SIG-M5 treated with dmso at 0.1 percent for 504 hours (cell line): ENCODE results near the gene TCAIM.
"Not testable (repeated sequence)": the region's sequence is repeated elsewhere in the genome, so short reads cannot be mapped to it uniquely, and the experiment has no call there.

Experiments
- DNase-seq: peaks from one replicate; lab custom pipeline; 2025; ENCODE audit not compliant: unreplicated experiment; lab: John Stamatoyannopoulos, UW

The TCAIM gene

DNA sequence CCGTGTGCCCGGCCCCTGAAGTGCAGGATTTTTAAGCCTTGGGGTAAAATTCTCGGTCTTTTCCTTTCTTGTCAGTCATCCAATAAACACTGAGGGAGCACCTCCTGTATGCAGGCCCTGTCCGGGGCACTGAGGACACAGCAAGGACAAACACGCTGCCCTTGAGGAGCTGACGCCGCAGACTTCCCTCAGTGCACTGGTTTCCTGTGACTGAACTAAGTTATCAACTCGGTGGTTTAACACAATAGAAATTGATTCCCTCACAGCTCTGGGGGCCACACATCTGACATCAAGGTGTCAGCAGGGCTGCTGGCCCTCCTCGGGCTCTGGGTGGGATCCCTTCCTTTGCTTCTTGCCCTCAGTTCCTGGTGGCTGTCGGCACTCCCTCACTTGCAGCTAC is 73.8 kb downstream of the TCAIM start:
- no peak for DNase-seq

DNA sequence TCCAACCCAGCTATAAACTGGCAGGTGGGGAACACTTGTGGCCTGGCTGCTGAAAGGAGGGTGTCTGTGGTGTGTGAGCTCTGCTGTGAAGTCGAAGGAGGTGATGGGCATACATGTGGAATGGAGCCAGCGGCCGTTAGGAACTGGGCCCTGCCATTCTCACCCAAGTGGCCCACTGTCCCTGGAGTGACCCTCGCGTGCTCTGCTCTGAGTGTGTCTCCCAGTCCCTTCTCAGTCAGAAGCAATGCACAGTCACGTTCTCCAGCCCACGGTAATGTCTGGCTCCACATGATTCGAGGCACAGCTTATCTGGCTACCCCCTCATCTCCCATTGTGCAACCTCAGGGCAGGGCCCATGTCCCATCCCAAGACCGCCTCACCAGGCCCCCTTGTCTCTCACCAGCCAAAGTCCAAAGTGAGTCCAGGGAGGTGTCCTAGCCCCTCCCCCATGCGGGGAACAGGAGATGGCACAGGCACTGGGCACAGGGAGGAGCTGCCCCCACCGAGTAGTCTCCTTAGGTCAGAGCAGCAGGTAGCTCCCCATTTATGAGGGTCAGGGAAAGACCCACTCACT is 76.0 kb downstream of the TCAIM start:
- no peak for DNase-seq

DNA sequence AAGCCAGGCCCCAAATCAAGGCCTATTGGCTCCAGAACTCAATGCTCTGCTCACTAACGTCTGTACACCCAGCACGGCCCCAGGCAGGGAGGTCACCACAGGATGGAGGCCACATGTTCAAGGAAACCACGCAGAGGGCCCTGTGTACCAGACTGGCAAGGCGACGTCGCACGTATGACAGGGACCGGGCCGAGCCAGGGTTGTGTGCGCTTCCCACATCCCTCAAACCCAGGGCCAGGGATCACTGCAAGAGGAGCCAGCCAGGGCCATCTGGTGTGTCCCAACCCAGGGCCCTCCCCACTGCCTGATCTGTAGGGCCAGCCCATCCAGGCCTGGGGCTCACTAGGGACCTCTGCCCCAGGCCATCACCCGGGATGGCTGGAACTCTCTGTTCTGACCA is 76.9 kb downstream of the TCAIM start:
- DNase-seq, result no peak

DNA sequence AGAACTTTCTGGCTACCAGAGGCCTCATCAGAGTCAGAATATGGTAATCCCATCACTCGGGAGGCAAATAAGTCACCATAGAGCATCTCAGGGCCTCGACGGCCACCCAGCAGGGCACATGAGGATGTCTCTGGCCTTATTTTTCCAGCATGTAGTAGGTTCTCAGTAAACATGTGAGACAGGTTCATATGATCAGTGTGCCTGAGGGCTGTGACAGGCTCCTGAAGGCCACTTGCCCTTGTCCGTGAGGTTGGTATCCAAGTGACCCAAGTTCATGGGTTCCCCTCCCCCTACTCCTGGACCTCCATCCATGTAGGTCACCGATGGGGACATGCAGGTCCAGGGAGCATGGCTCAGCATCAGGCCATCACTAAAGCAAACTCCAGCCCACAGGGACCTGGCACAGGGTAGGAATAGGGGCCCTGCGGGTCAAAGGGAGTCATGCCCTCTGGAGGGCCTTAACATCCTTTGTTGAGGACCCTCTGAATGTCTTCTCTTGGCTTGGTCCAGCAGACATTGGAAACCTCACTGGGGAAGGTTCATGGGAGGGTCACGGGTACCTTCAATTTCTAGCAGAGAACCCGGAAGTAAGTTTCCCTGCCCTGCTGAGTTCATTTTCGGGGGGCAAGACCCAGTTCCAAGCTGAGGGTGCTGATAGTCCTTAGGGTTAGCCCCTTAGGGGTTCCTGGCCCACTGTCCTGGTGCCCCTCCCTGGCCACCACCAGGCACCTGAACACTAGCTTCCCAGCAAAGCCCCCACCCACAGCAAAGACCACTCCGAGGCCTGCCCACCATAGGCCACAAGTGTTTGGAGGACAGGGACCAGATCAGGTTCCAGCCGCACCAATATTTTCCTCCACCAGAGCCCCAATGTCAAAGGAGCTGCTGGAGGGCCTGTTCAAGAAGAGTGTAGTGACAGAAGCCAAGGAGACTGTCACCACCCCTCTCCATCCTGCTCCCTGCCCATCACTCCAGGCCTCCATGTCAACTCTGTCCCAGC is 77.8 kb downstream of the TCAIM start:
- no peak for DNase-seq

DNA sequence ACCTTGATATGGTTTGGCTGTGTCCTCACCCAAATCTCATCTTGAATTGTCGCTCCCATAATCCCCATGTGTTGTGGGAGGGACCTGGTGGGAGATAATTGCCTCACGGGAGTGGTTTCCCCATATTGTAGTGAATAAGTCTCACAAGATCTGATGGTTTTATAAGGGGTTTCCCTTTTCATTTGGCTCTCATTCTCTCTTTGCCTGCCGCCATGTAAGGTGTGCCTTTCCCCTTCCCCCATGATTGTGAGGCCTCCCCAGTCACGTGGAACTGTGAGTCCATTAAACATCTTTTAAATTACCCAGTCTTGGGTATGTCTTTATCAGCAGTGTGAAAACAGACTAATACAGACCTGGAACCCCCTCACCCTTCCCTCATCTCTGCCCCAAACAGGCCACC is 79.6 kb downstream of the TCAIM start:
- not testable (repeated sequence) for DNase-seq

DNA sequence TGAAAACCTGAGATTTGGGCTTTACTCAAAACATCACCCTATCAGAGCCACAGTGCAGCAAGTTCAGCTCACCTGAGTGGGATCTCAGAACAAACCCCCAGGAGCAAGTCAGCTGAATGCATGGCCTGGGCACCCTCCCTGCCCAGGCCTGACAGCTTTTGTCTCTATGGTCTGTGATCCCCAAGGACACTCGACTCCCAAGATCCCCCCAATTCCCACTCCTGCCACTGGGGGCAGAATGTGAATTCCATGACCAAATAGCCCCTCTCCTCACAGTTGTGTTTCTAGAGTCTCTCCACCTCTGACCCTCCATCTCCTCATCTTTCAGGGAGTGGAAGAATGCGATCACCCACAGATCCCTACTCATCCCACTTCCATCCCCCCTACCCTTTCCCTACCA is 80.0 kb downstream of the TCAIM start:
- no peak for DNase-seq

DNA sequence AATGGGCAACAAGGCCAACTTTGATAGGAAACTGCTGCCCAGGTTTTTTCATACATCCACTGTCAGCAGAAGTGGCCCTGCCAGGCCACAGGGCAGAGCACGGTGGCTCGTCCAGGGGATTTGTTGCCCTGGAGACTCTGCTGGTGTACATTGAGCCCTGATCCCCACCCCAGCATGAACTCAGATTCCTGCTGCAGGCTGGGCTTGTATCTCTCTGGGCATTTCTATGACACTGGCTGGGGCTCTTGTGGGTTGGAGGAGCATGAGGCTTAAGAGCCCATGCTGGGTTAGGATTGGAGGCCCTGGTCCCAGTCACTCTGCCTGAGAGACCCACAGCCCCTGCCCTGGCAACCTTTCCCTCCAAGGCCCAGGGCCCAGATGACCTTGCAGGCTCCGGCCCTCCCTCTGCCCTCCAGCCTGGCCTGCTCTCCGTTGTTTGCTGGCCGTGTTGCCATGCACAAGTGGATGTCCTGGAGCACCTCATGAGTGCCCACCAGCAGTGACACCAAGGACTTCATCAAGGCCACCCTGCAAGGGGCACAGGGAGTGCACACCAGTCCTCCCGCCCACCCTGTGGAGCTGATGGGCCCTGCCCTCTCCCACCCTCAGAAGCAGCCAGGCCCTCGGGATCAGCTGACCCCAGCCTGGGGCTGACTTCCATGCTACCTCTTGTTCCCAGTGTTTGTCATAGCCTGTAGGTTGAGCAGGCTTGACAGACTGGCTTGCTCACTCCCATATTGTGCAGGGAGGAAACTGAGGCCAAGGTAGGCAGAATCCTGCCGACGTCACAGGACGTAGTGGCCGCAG is 80.8 kb downstream of the TCAIM start:
- no peak for DNase-seq

DNA sequence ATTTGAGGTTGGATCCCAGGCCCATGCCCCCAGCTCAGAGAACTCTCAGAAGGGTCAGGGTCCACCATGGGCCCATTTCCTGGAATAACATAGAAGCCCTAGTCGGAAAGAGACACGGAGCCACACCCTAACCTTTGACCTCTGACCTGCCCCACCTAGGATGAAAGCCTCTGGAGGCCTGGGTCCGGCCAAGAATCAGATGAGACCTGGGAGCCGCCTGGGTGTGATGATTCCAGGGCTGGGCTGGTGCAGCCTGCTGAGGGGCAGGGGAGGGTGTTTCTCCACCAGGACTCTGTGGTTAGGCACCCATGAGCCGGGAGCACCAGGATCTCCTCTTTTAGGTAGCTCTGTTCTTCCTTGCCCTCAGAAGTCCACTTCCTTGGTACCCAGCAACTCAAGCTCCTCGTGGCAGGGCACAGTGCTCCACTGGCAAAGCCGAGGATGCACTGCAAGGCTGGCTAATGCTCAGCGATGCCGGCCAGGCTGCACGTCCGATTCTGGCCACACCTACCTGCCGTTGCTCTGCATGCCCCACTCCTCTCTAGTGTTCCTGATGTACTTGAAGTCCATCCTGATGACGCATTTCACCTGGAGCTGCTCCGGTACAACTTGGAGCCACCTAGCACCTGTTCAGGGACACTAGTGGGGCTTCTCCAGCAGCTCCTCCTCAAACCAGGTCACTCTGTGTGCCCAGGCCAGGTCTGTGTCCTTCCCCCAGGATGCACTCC is 81.5 kb downstream of the TCAIM start:
- DNase-seq, result no peak

DNA sequence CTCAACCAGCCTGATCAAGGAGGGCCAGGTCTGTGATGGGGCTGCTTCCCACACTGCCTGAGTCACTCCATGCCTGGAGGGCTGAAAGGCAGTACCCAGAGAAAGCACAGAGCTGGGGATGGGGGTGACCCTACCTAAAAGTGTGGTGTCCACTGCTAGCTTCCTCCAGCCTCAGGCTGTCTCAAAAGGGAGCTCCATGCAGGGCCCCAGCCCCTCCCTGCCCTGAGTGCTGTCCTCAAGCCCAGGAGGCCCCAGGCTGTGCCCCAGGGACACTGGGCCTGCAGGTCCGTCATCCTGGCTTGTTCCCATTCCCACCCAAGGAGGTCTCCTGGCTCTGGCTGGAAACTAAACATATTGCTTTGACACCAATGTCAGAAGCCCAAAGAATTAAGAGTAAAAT is 82.1 kb downstream of the TCAIM start:
- DNase-seq, result no peak

DNA sequence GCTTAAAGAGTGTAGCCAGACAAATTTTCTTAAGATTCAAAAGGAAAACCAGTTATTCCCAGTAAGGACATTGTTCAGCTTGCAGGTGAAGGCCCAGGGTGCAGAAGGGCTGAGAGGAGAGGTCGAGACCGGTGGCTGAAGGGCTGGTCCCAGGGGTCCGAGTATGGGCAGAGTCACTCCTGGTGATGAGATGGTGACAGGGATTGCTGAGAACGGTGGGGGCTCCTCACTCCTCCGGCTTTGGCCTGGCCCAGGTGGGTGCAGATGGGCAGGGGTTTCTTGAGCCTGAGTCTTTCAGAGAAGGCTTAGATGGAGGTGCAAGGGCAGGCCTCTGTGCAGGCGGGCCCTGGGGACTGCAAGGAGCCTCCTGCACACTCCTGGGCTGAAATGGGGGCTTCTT is 82.7 kb downstream of the TCAIM start:
- no peak for DNase-seq

DNA sequence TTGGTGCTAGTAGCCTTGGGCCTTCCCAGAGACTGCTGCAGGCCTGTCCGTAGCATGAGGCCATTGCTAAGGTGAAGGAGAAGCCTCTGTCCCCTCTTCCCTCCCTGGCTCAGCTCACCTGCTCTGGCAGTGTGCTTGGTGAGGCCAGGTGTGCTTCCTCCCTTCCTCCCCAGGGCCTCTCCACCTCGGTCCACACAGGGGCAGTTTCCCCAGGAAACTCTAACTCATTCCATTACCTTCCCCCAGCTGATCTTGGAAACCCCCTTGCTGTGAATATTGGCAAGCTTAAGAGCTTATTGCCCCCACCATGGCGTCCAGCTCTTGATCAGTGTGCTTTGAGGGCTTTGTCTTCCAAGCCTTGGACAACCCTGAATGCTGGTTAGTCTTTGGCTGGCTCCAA is 86.2 kb downstream of the TCAIM start:
- no peak for DNase-seq

DNA sequence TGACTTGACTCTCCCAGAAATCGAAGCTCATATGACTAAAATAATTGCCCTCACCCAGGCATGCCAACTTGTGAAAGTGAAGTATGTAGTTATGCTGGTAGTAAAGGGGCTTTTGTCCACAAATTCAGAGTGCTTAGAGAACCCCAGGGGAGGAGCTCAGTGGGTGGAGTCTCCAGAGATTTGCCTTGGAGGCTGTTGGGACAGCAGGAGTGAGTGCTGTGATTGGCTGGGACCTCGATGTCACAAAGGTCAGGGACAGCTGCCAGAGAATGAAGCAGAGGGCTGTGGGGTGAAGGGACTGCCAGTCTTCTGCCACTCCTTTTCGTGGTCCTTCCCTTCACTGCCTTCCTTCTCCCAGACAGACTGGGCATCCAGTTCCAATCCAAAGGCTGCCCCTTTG is 89.1 kb downstream of the TCAIM start:
- DNase-seq, result no peak

DNA sequence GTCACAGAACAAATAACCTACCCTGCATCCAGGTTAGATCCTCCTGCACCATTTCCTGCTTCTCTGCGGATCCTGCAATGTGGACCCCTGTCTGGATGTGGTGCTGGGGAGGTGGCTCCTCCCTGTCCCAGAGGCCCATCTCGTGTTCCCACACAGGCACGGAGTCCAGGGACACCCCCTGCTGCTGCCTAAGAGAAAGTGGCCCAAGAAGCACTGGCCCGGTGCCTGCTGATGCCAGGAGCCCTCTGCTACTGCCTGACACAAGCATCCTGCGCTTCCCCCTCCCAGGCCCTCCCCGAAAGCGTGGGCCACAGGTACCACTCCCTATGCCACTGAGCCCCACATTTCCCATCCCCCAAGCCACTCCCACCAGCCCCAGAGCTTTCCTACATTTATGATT is 90.3 kb downstream of the TCAIM start:
- DNase-seq, result no peak

DNA sequence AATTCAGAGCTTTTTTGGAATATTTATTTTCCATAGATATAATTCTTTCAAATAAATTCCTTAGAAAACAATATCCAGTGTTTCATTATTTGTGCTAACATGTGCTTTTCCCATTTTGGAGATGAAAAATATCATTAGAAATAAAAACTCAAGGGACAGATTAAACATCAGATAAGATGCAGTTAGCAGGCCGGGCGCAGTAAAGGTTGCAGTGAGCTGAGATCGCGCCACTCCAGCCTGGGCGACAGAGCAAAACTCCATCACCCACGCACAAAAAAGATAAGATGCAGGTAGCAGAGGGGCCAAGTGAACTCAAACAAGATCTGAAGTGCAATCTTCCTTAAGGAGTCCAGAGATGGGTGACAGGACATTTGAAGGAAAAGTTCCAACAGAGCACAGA is 90.9 kb downstream of the TCAIM start:
- no peak for DNase-seq

DNA sequence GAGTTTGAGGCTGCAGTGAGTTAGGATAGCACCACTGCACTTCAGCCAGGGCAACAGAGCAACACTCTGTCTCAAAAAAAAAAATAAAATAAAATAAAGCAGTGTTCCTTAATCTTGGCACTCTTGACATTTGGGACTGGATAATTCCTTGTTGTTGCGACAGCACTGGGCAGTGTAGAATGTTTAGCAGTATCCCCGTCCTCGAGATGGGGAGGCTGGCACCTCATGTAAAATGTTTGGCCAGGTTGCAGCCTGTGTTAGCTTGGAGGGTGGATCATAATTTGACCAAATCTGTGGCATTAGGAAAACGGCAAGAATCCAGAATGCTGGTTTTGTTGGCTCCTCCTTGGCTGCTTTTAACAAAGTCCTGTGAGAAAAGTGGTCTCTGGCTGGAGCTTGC is 91.9 kb downstream of the TCAIM start:
- DNase-seq, result no peak

DNA sequence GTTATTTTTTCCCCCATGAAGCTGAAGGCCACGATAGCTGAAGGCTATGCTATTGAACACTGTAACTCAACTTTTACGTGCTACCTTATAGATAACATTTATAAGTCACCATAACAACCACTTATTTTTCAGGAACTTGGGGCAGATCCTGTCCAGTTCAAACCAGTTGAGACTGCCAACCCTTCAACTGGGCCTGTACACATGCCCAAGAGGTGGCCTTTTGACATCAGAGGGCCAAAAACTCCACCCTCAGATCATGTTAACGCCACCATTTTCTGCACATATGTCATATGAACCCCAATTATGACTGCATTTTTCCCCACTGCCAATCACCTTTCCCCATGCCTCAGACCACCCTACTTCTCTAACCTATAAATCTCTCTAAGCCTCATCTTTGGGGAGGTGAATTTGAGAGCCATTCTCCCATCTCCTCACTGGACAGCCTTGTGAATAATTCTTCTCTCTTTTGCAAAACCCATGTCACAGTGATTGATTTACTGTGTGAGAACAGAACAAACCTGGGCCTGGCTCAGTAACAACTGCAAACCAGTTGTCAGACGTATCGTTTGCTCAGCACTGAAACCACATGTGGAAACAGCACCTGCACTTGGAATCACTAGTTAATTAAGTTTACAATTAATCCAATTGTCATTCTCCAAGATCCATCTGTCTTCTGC is 96.4 kb downstream of the TCAIM start:
- DNase-seq, result no peak

DNA sequence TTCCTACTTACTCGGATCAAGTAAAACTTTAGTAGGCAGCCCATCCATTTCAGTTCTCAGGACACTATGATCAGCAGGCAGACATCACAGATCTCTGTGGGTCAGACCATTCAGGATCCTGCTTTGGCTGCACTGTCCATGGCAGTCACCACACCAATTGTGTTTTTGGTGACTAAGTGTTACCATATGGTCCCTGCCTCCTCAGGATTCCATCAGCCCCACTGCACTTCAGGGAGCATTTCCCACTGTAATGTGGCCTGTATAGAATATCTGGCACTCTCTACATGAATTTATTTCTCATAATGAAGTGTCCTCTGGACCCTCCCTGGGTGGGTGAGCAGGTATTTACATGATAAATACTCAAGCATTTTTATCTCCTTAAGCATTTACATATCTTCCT is 97.6 kb downstream of the TCAIM start:
- DNase-seq, result no peak

DNA sequence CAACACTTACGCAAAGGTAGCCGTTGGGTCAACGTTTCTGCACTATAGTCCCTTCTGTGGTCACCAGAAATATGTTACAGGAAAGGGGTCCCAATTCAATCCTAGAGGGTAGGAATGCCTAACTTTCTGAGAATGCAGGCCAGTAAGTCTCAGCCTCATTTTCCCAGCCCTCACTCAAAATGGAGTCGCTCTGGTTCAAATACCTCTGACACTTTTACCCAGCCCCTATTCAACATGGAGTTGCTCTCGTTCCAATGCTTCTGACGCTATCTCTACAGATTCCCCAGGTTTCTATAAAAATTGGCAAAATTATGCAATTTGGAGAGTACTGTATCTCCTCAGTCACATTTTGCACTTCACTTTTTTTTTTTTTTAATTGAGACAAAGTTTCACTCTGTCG is 99.2 kb downstream of the TCAIM start:
- no peak for DNase-seq

DNA sequence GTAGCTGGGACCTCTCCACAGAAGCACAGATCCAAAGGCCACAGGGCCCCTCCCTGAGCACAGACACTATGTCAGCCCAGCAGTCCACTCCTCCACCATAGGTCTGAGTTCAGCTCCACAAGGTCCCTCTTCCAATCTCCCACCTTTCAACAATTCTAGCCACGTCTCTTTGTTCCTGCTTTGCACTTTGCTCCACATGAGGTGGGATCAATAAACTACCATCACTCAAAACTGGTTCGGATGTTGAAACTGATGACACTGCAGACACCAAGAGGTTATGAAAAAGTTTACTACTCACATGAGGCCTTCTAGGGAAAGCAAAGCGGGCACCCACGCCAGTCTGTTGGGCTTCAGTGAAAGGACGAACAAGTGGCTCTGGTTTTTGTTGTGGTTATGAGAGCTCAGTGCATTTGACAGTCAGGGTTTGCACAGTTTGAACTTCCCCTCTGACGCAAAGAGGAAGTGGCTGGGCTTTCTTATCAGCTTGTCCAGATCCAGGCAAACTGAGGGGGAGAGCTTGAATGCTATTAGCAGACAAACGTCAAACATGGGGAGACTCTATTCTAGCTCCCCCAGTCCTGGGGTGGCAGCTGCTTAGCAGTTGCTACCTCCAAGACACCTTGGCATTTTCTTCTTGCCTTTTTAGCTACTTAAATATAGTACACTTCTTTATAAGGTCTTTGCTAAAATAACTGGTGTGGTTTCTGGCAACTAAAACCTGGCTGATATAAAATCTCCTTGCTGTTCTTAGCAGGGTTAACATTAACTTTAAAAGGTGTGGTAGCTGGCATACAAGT is 101.1 kb downstream of the TCAIM start:
- DNase-seq, result peak; percentile 100
